ENCODE data around the gene SYT15.
"Not testable (repeated sequence)": the region's sequence is repeated elsewhere in the genome, so short reads cannot be mapped to it uniquely, and the experiment has no call there.

SYT15 gene

GRCh38 chr10:46578474-46579178, at the start of gene SYT15:
Gene SYT15 (plus strand): TSS chr10:46579128. CDS start chr10:46579169, 41 bp downstream.
- not testable (repeated sequence) for DNase-seq (ENCODE audit: low read depth)

GRCh38 chr10:46529742-46530141, 49.2 kb upstream of the SYT15 start:
- in situ Hi-C loops (cut with HindIII; ENCODE audit: low sequenced_read_pairs); DNase-seq (ENCODE audit: low read depth); H3K4me3 ChIP-seq (ENCODE audit: low read depth, low read length): not testable (repeated sequence)

More at GRCh38 chr10:46578474-46579178, at the start of gene SYT15:
- H3K4me3 ChIP-seq (ENCODE audit: low read depth, low read length); in situ Hi-C loops (cut with HindIII; ENCODE audit: low sequenced_read_pairs): not testable (repeated sequence)

- no peak overlapping the region for H3K4me3 ChIP-seq (ENCODE audit: low read depth, low read length)
- no peak for TF ChIP-seq CTCF (IDR thresholded peaks at IDR 0.05; ENCODE audit: low read depth, low read length, missing control alignments)
- in situ Hi-C loops (cut with HindIII; ENCODE audit: low sequenced_read_pairs): no loop called here
- DNase-seq (ENCODE audit: low read depth): peak; percentile 90
Measured at GRCh38 chr10:46530249-46531186, 48.4 kb upstream of the SYT15 start.

GRCh38 chr10:46532256-46532655, 46.7 kb upstream of the SYT15 start:
- H3K4me3 ChIP-seq (ENCODE audit: low read depth, low read length); in situ Hi-C loops (cut with HindIII; ENCODE audit: low sequenced_read_pairs); DNase-seq (ENCODE audit: low read depth): not testable (repeated sequence)

GRCh38 chr10:46534828-46535524, 44.0 kb upstream of the SYT15 start:
- no peak overlapping the region for H3K4me3 ChIP-seq (ENCODE audit: low read depth, low read length)
- DNase-seq (ENCODE audit: low read depth): no peak
- in situ Hi-C loops (cut with HindIII; ENCODE audit: low sequenced_read_pairs): no loop called here
- no peak for TF ChIP-seq CTCF (IDR thresholded peaks at IDR 0.05; ENCODE audit: low read depth, low read length, missing control alignments)

GRCh38 chr10:46536171-46536570, 42.8 kb upstream of the SYT15 start:
- in situ Hi-C loops (cut with HindIII; ENCODE audit: low sequenced_read_pairs): no loop called here
- TF ChIP-seq CTCF (IDR thresholded peaks at IDR 0.05; ENCODE audit: low read depth, low read length, missing control alignments): no peak
- H3K4me3 ChIP-seq (ENCODE audit: low read depth, low read length): no peak overlapping the region
- DNase-seq (ENCODE audit: low read depth): no peak

GRCh38 chr10:46536781-46537180, 42.1 kb upstream of the SYT15 start:
- H3K4me3 ChIP-seq (ENCODE audit: low read depth, low read length): no peak overlapping the region
- TF ChIP-seq CTCF (IDR thresholded peaks at IDR 0.05; ENCODE audit: low read depth, low read length, missing control alignments): no peak
- in situ Hi-C loops (cut with HindIII; ENCODE audit: low sequenced_read_pairs): no loop called here
- no peak for DNase-seq (ENCODE audit: low read depth)

Data from astrocyte of the cerebellum (primary cell).